Neural progenitor cell (in vitro differentiated cells): ENCODE results near the gene ADRA1B. TPM values are rescaled to one million over a fixed set of nuclear protein-coding genes. Genes with fewer than 3 reads are reported as not detected.

Source experiments
- DNase-seq: peaks from one replicate; pipeline ENCODE4 v3.0.0-alpha.2; 2016; ENCODE audit warnings: low spot score
- H2AFZ ChIP-seq: fragments of 200-600 bp; sonication (generic); replicated peaks from 2 replicates; pipeline ENCODE4 v1.6.1; 2016; ENCODE audit warnings: antibody characterized with exemption
- H3F3A ChIP-seq: fragments of 200-600 bp; sonication (generic); 2 replicates; pipeline ENCODE4 v1.6.1; 2016; ENCODE audit warnings: antibody characterized with exemption, low read depth
- H3K27ac ChIP-seq: fragments of 200-600 bp; sonication (generic); 2 replicates; pipeline ENCODE4 v1.5.1; 2016; ENCODE audit warnings: mild to moderate bottlenecking
- H3K27me3 ChIP-seq: fragments of 200-600 bp; sonication (generic); 2 replicates; pipeline ENCODE4 v1.6.1; 2016; ENCODE audit warnings: mild to moderate bottlenecking, moderate library complexity
- H3K36me3 ChIP-seq: fragments of 200-600 bp; sonication (generic); 2 replicates; pipeline ENCODE4 v1.5.1; 2016
- H3K4me1 ChIP-seq: fragments of 200-600 bp; sonication (generic); 2 replicates; pipeline ENCODE4 v1.6.1; 2016; ENCODE audit warnings: mixed run types
- H3K4me2 ChIP-seq: fragments of 200-600 bp; sonication (generic); 2 replicates; pipeline ENCODE4 v1.6.1; 2016
- H3K4me3 ChIP-seq: fragments of 200-600 bp; sonication (generic); 2 replicates; pipeline ENCODE4 v1.5.1; 2016
- H3K79me2 ChIP-seq: fragments of 200-600 bp; sonication (generic); 2 replicates; pipeline ENCODE4 v1.6.1; 2016; ENCODE audit warnings: low read depth
- H3K9ac ChIP-seq: fragments of 200-600 bp; sonication (generic); 2 replicates; pipeline ENCODE4 v1.6.1; 2016
- H3K9me3 ChIP-seq: fragments of 200-600 bp; sonication (generic); 2 replicates; pipeline ENCODE4 v1.5.1; 2016; ENCODE audit warnings: low read depth
- H4K20me1 ChIP-seq: fragments of 200-600 bp; sonication (generic); 2 replicates; pipeline ENCODE4 v1.6.1; 2016; ENCODE audit warnings: low read depth
- H3K27ac Mint-ChIP-seq: 3 replicates; pipeline ENCODE4 v1.8.0; 2021; ENCODE audit warnings: mixed read lengths
- H3K27me3 Mint-ChIP-seq: 2 replicates; pipeline ENCODE4 v1.8.0; 2022; ENCODE audit warnings: low read depth, mild to moderate bottlenecking, inconsistent platforms, moderate library complexity, mixed read lengths; ENCODE audit not compliant: insufficient read depth
- H3K36me3 Mint-ChIP-seq: 3 replicates; pipeline ENCODE4 v1.8.0; 2021; ENCODE audit warnings: mixed read lengths
- H3K4me1 Mint-ChIP-seq: 3 replicates; pipeline ENCODE4 v1.8.0; 2021; ENCODE audit warnings: mixed read lengths
- H3K4me3 Mint-ChIP-seq: 3 replicates; pipeline ENCODE4 v1.8.0; 2021; ENCODE audit warnings: mild to moderate bottlenecking, moderate library complexity, mixed read lengths
- H3K9me3 Mint-ChIP-seq: 3 replicates; pipeline ENCODE4 v1.8.0; 2020; ENCODE audit warnings: mixed read lengths
- EZH2 ChIP-seq: fragments of 200-600 bp; sonication (generic); IDR thresholded peaks from 2 replicates; pipeline ENCODE4 v1.6.1; 2017; ENCODE audit warnings: antibody characterized with exemption, mild to moderate bottlenecking, moderate library complexity
- EZH2phosphoT487 ChIP-seq: fragments of 200-600 bp; sonication (generic); IDR thresholded peaks from 2 replicates; pipeline ENCODE4 v1.6.1; 2017; ENCODE audit warnings: antibody characterized with exemption
- total RNA-seq: library from RNA; depleted of rRNA; stranded (reverse); fragments of >200 nt; gene quantifications from 2 replicates; pipeline ENCODE4 v1.2.3, GENCODE V29; 2015; ENCODE audit warnings: low replicate concordance
- TF ChIP-seq, protein P1 (sequence below): fragments of 200-600 bp; sonication (generic); IDR thresholded peaks from 2 replicates; pipeline ENCODE4 v1.5.1; 2017; ENCODE audit warnings: antibody characterized with exemption, mild to moderate bottlenecking

Gene ADRA1B
- total RNA-seq, 1 donor from 2014 or later, result not detected

DNA sequence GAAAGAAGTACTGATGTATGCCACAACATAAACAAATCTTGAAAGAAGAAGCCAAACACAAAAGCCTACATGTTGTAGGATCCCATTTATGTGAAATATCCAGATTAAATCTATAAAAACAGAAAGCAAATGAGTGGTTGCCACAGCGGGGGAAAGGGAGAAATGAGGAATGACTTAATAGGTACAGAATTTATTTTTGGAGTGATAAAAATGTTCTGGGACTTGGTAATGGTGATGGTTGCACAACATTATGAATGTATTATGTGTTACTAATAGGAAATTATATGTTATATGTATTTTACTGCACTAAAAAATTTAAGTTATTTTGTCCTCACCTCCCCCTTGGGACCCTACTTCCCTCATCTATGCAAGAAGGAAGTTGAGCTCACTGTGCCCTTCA, 76.3 kb downstream of the ADRA1B start:
- Histone ChIP-seq H3K4me2 (no peak overlapping the region), H3K4me1 (no peaks in the 10 kb centered on the region), H2AFZ (no peak overlapping the region), H3F3A (no peaks in the 10 kb centered on the region), H3K36me3 (no peaks in the 10 kb centered on the region), H3K79me2 (no peaks in the 10 kb centered on the region), H3K27ac (no peak overlapping the region), H3K9ac (no peak overlapping the region), H3K27me3 (peaks cover 14% of the 10 kb centered on the region), H4K20me1 (no peaks in the 10 kb centered on the region), H3K9me3 (no peaks in the 10 kb centered on the region), H3K4me3 (no peak overlapping the region)
- Mint-ChIP-seq H3K9me3 (peaks cover 11% of the 10 kb centered on the region), H3K27me3 (peaks cover under 1% of the 10 kb centered on the region), H3K27ac (no peak overlapping the region), H3K4me3 (no peak overlapping the region), H3K36me3 (no peaks in the 10 kb centered on the region), H3K4me1 (peaks cover 4% of the 10 kb centered on the region)
- TF ChIP-seq EZH2, result no peak
- no peak for TF ChIP-seq EZH2phosphoT487
- TF ChIP-seq, protein P1, sequence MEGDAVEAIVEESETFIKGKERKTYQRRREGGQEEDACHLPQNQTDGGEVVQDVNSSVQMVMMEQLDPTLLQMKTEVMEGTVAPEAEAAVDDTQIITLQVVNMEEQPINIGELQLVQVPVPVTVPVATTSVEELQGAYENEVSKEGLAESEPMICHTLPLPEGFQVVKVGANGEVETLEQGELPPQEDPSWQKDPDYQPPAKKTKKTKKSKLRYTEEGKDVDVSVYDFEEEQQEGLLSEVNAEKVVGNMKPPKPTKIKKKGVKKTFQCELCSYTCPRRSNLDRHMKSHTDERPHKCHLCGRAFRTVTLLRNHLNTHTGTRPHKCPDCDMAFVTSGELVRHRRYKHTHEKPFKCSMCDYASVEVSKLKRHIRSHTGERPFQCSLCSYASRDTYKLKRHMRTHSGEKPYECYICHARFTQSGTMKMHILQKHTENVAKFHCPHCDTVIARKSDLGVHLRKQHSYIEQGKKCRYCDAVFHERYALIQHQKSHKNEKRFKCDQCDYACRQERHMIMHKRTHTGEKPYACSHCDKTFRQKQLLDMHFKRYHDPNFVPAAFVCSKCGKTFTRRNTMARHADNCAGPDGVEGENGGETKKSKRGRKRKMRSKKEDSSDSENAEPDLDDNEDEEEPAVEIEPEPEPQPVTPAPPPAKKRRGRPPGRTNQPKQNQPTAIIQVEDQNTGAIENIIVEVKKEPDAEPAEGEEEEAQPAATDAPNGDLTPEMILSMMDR, result no peak
- no peak for DNase-seq

GRCh38 chr5:159993194-159993593, 76.9 kb downstream of the ADRA1B start:
- Histone ChIP-seq H3K4me1 (no peaks in the 10 kb centered on the region), H3K27me3 (peaks cover 12% of the 10 kb centered on the region), H3K36me3 (no peaks in the 10 kb centered on the region), H3K4me3 (no peak overlapping the region), H3F3A (no peaks in the 10 kb centered on the region), H2AFZ (no peak overlapping the region), H3K9ac (no peak overlapping the region), H3K27ac (no peak overlapping the region), H3K9me3 (no peaks in the 10 kb centered on the region), H4K20me1 (no peaks in the 10 kb centered on the region), H3K4me2 (no peak overlapping the region), H3K79me2 (no peaks in the 10 kb centered on the region)
- no peak for DNase-seq
- H3K36me3 Mint-ChIP-seq, result no peaks in the 10 kb centered on the region
- H3K4me1 Mint-ChIP-seq, result peaks cover 4% of the 10 kb centered on the region
- TF ChIP-seq EZH2phosphoT487 (no peak), EZH2 (no peak)
- TF ChIP-seq, protein P1, result no peak
- no peak overlapping the region for H3K27ac Mint-ChIP-seq
- H3K27me3 Mint-ChIP-seq, result no peaks in the 10 kb centered on the region
- peaks cover 6% of the 10 kb centered on the region for H3K9me3 Mint-ChIP-seq
- H3K4me3 Mint-ChIP-seq, result no peak overlapping the region

GRCh38 chr5:159995907-159996306, 79.6 kb downstream of the ADRA1B start:
- H3K27ac ChIP-seq, result no peak overlapping the region
- peaks cover 12% of the 10 kb centered on the region for H3K27me3 ChIP-seq
- TF ChIP-seq, protein P1, result no peak
- TF ChIP-seq EZH2phosphoT487 (no peak), EZH2 (no peak)
- H3K79me2 ChIP-seq, result no peaks in the 10 kb centered on the region
- H3K4me3 Mint-ChIP-seq, result no peak overlapping the region
- no peaks in the 10 kb centered on the region for H3F3A ChIP-seq
- no peaks in the 10 kb centered on the region for H3K27me3 Mint-ChIP-seq
- no peaks in the 10 kb centered on the region for H3K36me3 ChIP-seq
- no peak for DNase-seq
- H3K27ac Mint-ChIP-seq, result no peak overlapping the region
- H2AFZ ChIP-seq, result no peak overlapping the region
- peaks cover 2% of the 10 kb centered on the region for H3K9me3 Mint-ChIP-seq
- H3K9me3 ChIP-seq, result no peaks in the 10 kb centered on the region
- no peak overlapping the region for H3K4me3 ChIP-seq
- H3K36me3 Mint-ChIP-seq, result no peaks in the 10 kb centered on the region
- H3K4me2 ChIP-seq, result no peak overlapping the region
- H4K20me1 ChIP-seq, result no peaks in the 10 kb centered on the region
- no peak overlapping the region for H3K9ac ChIP-seq
- no peaks in the 10 kb centered on the region for H3K4me1 ChIP-seq
- H3K4me1 Mint-ChIP-seq, result peaks cover 4% of the 10 kb centered on the region
